H1 (cell line): ENCODE measurements around the gene CACNG5.

Experiments used
- CEBPB ChIP-seq: IDR thresholded peaks from 2 replicates; pipeline ENCODE4 v1.6.1; 2012; ENCODE audit warnings: low read depth, low read length
- CHD1 ChIP-seq: IDR thresholded peaks from 2 replicates; pipeline ENCODE4 v1.6.1; 2012; ENCODE audit warnings: low read depth, low read length, improper control_type of control experiment
- GABPA ChIP-seq: IDR thresholded peaks from 2 replicates; pipeline ENCODE4 v1.6.1; 2011; ENCODE audit warnings: mild to moderate bottlenecking, low read length, moderate library complexity, borderline replicate concordance; ENCODE audit not compliant: insufficient read depth
- GTF2F1 ChIP-seq: IDR thresholded peaks from 2 replicates; pipeline ENCODE4 v1.6.1; 2012; ENCODE audit warnings: low read depth, low read length, improper control_type of control experiment, borderline replicate concordance
- JUN ChIP-seq: IDR thresholded peaks from 2 replicates; pipeline ENCODE4 v1.6.1; 2011; ENCODE audit warnings: low read depth, mild to moderate bottlenecking, improper control_type of control experiment, low read length
- POLR2AphosphoS5 ChIP-seq: IDR thresholded peaks from 2 replicates; pipeline ENCODE4 v1.6.1; 2011; ENCODE audit warnings: low read depth, low read length
- SAP30 ChIP-seq: fragments of 300-600 bp; sonication (generic); IDR thresholded peaks from 2 replicates; pipeline ENCODE4 v1.7.1; 2012; ENCODE audit warnings: low read length, moderate library complexity, mild to moderate bottlenecking, inconsistent platforms; ENCODE audit not compliant: insufficient read depth, insufficient replicate concordance
- TAF1 ChIP-seq: IDR thresholded peaks from 2 replicates; pipeline ENCODE4 v1.6.1; 2011; ENCODE audit warnings: mild to moderate bottlenecking, low read depth, low read length
- YY1 ChIP-seq: IDR thresholded peaks from 2 replicates; pipeline ENCODE4 v1.6.1; 2011; ENCODE audit warnings: low read depth, mild to moderate bottlenecking, low read length
- ZNF274 ChIP-seq: IDR thresholded peaks from 2 replicates; pipeline ENCODE4 v1.7.0; 2012; ENCODE audit warnings: low read length, borderline replicate concordance; ENCODE audit errors: extremely low read depth
- TF ChIP-seq, protein P1 (sequence below): IDR thresholded peaks from 2 replicates; pipeline ENCODE4 v1.6.1; 2011; ENCODE audit warnings: low read length, improper control_type of control experiment
- TF ChIP-seq, protein P2 (sequence below), 3 experiments: IDR thresholded peaks; 1 replicate in 2 of 3; 2 replicates in 1 of 3; pipeline versions ENCODE4 v1.5.1 to v1.6.1; 2011; ENCODE audit warnings: low read length in 3 of 3, mild to moderate bottlenecking in 3 of 3, inconsistent platforms in 2 of 3, low read depth in 1 of 3, moderate library complexity in 1 of 3; ENCODE audit not compliant: insufficient read depth in 1 of 3; ENCODE audit errors: control extremely low read depth in 1 of 3
- TF ChIP-seq, protein P3 (sequence below): IDR thresholded peaks from 2 replicates; pipeline ENCODE4 v1.6.1; 2012; ENCODE audit warnings: inconsistent platforms

DNA sequence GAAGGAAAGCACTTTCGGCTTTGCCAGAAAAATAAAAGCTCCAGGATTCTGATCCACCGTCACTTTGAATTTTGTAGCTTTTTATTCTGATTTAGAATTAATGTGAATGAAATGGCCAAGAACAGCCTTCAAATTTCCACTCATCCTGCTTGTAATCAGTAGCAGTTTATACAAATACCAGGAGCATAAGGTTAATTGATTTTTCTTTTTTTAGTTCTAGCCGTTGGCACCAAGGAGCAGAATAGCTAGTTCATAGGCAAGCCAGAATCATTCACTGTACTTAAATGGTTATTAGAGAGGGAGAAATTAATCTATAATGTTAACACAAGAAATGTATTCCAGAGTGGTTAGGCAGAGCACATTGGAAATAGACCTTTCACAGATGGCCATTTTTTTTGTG is 41.1 kb upstream of the CACNG5 start:
- no peak for TF ChIP-seq SAP30
- TF ChIP-seq, protein P1, sequence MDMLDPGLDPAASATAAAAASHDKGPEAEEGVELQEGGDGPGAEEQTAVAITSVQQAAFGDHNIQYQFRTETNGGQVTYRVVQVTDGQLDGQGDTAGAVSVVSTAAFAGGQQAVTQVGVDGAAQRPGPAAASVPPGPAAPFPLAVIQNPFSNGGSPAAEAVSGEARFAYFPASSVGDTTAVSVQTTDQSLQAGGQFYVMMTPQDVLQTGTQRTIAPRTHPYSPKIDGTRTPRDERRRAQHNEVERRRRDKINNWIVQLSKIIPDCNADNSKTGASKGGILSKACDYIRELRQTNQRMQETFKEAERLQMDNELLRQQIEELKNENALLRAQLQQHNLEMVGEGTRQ, result no peak
- TF ChIP-seq GTF2F1, result no peak
- TF ChIP-seq, protein P2, sequence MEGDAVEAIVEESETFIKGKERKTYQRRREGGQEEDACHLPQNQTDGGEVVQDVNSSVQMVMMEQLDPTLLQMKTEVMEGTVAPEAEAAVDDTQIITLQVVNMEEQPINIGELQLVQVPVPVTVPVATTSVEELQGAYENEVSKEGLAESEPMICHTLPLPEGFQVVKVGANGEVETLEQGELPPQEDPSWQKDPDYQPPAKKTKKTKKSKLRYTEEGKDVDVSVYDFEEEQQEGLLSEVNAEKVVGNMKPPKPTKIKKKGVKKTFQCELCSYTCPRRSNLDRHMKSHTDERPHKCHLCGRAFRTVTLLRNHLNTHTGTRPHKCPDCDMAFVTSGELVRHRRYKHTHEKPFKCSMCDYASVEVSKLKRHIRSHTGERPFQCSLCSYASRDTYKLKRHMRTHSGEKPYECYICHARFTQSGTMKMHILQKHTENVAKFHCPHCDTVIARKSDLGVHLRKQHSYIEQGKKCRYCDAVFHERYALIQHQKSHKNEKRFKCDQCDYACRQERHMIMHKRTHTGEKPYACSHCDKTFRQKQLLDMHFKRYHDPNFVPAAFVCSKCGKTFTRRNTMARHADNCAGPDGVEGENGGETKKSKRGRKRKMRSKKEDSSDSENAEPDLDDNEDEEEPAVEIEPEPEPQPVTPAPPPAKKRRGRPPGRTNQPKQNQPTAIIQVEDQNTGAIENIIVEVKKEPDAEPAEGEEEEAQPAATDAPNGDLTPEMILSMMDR (IDR thresholded peaks at IDR 0.05; ENCODE audit: control extremely low read depth in 1 of 3, insufficient read depth in 1 of 3, low read depth in 1 of 3, low read length in 3 of 3), result no peak
- no peak for TF ChIP-seq JUN
- TF ChIP-seq, protein P3, sequence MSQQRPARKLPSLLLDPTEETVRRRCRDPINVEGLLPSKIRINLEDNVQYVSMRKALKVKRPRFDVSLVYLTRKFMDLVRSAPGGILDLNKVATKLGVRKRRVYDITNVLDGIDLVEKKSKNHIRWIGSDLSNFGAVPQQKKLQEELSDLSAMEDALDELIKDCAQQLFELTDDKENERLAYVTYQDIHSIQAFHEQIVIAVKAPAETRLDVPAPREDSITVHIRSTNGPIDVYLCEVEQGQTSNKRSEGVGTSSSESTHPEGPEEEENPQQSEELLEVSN, result no peak
- TF ChIP-seq ZNF274, result no peak
- no peak for TF ChIP-seq GABPA
- TF ChIP-seq POLR2AphosphoS5, result no peak
- no peak for TF ChIP-seq YY1
- TF ChIP-seq TAF1, result no peak
- TF ChIP-seq CHD1, result no peak
- TF ChIP-seq CEBPB, result no peak
